Naive thymus-derived CD4-positive, alpha-beta T cell (primary cell): ENCODE data around the gene COL5A3. TPM values are rescaled to one million over a fixed set of nuclear protein-coding genes. Genes with fewer than 3 reads are reported as not detected.
"Not testable (repeated sequence)": the region's sequence is repeated elsewhere in the genome, so short reads cannot be mapped to it uniquely, and the experiment has no call there.

Experiments
- ATAC-seq: fragments of 150-1000 bp; cut with Tn5 transposase; 2 replicates; pipeline ENCODE4 v1.10.0; 2021; ENCODE audit warnings: mild to moderate bottlenecking, moderate library complexity
- CTCF ChIA-PET: fragments of 350-600 bp; sonication (Branson Sonifier 250); formaldehyde crosslinking; loops from one replicate; lab custom pipeline; 2021; ENCODE audit warnings: antibody characterized with exemption; lab: Charles Lee
- POLR2A ChIA-PET: fragments of 350-600 bp; sonication (Branson Sonifier 250); formaldehyde crosslinking; loops from one replicate; lab custom pipeline; 2021; ENCODE audit warnings: antibody characterized with exemption, inconsistent platforms; lab: Charles Lee
- DNase-seq, 9 donors: peaks; one replicate each; pipeline versions ENCODE4 v3.0.0 to v3.0.0-alpha.2; 2020 to 2022; ENCODE audit warnings: mixed read lengths in 1 of 9
- H3K27ac ChIP-seq: one replicate; pipeline ENCODE4 v1.7.0; 2013; ENCODE audit warnings: mild to moderate bottlenecking, low read depth, low read length, moderate library complexity
- H3K27me3 ChIP-seq, 2 donors: one replicate each; pipeline ENCODE4 v1.7.0; 2013; ENCODE audit warnings: low read length in 2 of 2, mild to moderate bottlenecking in 2 of 2, moderate library complexity in 2 of 2; ENCODE audit not compliant: control insufficient read depth in 2 of 2, insufficient read depth in 2 of 2
- H3K36me3 ChIP-seq, 3 experiments: 1 replicate in 2 of 3; 2 replicates in 1 of 3; pipeline ENCODE4 v1.7.0; 2013; ENCODE audit warnings: low read length in 3 of 3, mild to moderate bottlenecking in 3 of 3, moderate library complexity in 1 of 3; ENCODE audit not compliant: insufficient read depth in 3 of 3, control insufficient read depth in 2 of 3
- H3K4me1 ChIP-seq, 2 donors: one replicate each; pipeline ENCODE4 v1.7.0; 2013; ENCODE audit warnings: low read length in 2 of 2, mild to moderate bottlenecking in 2 of 2, moderate library complexity in 1 of 2; ENCODE audit not compliant: control insufficient read depth in 2 of 2, insufficient read depth in 2 of 2
- H3K4me3 ChIP-seq: 2 replicates; pipeline ENCODE4 v1.7.0; 2013; ENCODE audit warnings: mild to moderate bottlenecking, low read length
- H3K9me3 ChIP-seq, 3 experiments: 1 replicate in 2 of 3; 2 replicates in 1 of 3; pipeline ENCODE4 v1.7.0; 2013; ENCODE audit warnings: low read length in 3 of 3; ENCODE audit not compliant: control insufficient read depth in 2 of 3
- H3K27ac Mint-ChIP-seq, 9 donors: one replicate each; pipeline ENCODE4 v1.8.0; 2020 to 2022; ENCODE audit warnings: mixed read lengths in 9 of 9, mild to moderate bottlenecking in 8 of 9, moderate library complexity in 5 of 9, inconsistent platforms in 2 of 9
- H3K27me3 Mint-ChIP-seq, 5 donors: one replicate each; pipeline ENCODE4 v1.8.0; 2021 to 2022; ENCODE audit warnings: mixed read lengths in 5 of 5, mild to moderate bottlenecking in 1 of 5
- H3K36me3 Mint-ChIP-seq, 5 donors: one replicate each; pipeline ENCODE4 v1.8.0; 2020 to 2022; ENCODE audit warnings: mixed read lengths in 5 of 5, mild to moderate bottlenecking in 3 of 5, inconsistent platforms in 1 of 5
- H3K4me1 Mint-ChIP-seq, 7 donors: one replicate each; pipeline ENCODE4 v1.8.0; 2020 to 2022; ENCODE audit warnings: mixed read lengths in 7 of 7, mild to moderate bottlenecking in 3 of 7, inconsistent platforms in 1 of 7
- H3K4me3 Mint-ChIP-seq, 10 donors: one replicate each; pipeline ENCODE4 v1.8.0; 2020 to 2022; ENCODE audit warnings: mild to moderate bottlenecking in 10 of 10, mixed read lengths in 10 of 10, moderate library complexity in 6 of 10, inconsistent platforms in 2 of 10
- H3K9me3 Mint-ChIP-seq, 11 donors: one replicate each; pipeline ENCODE4 v1.8.0; 2020 to 2022; ENCODE audit warnings: mixed read lengths in 11 of 11, mild to moderate bottlenecking in 4 of 11, inconsistent platforms in 1 of 11, moderate library complexity in 1 of 11
- intact Hi-C, 2 donors: fragments of 100-400 bp; cut with micrococcal nuclease; formaldehyde crosslinking; loops; one replicate each; pipeline ENCODE4 v1.15.1; 2023
- polyA plus RNA-seq, 2 donors: library from polyadenylated mRNA; unstranded; fragments of 300-500 nt; fragmentation: Illumina TruSeq; gene quantifications; one replicate each; pipeline ENCODE4 v1.2.3, GENCODE V29; 2021
- total RNA-seq, 6 experiments: library from RNA in 5 of 6; stranded (reverse) in 5 of 6; gene quantifications; 1 replicate in 5 of 6; 2 replicates in 1 of 6; pipeline ENCODE4 v1.2.3 and lab custom pipeline; 2021 to 2026

COL5A3 gene
- total and polyA plus RNA-seq, 7 experiments from 2014 or later: 0.05 to 1.9 (median 0.09) TPM; not detected in 3

DNA sequence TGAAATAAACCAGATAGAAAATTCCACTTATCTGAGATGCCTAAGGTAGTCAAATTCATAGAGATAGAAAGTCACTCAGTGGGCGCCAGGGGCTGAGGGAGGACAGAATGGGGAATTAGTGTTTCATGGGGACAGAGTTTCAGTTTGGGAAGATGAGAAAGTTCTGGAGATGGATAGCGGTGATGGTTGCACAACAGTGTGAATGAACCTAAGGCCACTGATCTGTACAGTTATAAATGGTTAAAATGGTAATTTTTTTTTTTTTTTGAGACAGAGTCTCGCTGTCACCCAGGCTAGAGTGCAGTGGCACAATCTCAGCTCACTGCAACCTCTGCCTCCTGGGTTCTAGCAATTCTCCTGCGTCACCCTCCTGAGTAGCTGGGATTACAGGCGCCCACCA is 12.8 kb upstream of the COL5A3 start:
- H3K9me3 ChIP-seq, H3K4me3 Mint-ChIP-seq, H3K27ac Mint-ChIP-seq, H3K36me3 Mint-ChIP-seq, H3K4me1 ChIP-seq, H3K4me3 ChIP-seq, POLR2A ChIA-PET, H3K27ac ChIP-seq, H3K9me3 Mint-ChIP-seq, H3K36me3 ChIP-seq, ATAC-seq, H3K27me3 ChIP-seq, DNase-seq, H3K4me1 Mint-ChIP-seq: not testable (repeated sequence)
- intact Hi-C loops: loop anchor here in 1 of 2 donors (10.0 kb wide), 1 partner anchor 888 kb away; no protein-coding TSS in a partner anchor
- peaks cover 5 to 29% (median 10%) of the 10 kb centered on the region in 5 donors for H3K27me3 Mint-ChIP-seq
- CTCF ChIA-PET: interaction anchor here (0.6 kb wide), 1 partner anchor 11 kb away, joined by 3 read pairs; no protein-coding TSS in a partner anchor

DNA sequence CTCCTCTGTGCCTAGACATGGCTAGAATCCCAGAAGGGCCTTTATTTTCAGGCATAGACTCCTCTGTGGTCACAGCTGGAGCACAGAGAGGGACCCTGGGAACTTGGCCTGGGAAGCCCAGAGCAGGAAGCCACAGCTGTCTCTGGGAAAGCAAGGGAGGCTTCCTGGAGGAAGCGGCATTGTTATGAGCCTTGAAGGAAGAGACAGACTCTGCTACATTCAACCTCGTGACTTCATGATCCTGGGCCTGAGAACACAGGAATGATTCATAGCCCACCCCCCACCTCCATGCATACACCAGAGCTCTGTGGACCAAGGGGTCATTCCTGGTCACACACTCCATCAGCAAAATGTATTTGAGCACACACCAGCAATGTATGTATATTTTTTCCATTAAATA is 11.6 kb upstream of the COL5A3 start:
- Mint-ChIP-seq H3K36me3 (no peaks in the 10 kb centered on the region), H3K9me3 (no peaks in the 10 kb centered on the region), H3K27me3 (peaks cover 4 to 24% (median 8%) of the 10 kb centered on the region in 5 donors), H3K4me3 (no peak overlapping the region), H3K27ac (no peak overlapping the region), H3K4me1 (no peaks in the 10 kb centered on the region)
- DNase-seq: no peak
- ChIA-PET POLR2A (interaction anchor here (0.6 kb wide), 1 partner anchor 57 kb away, joined by 9 read pairs; no protein-coding TSS in a partner anchor), CTCF (interaction anchor here (0.7 kb wide), 1 partner anchor 46 kb away, joined by 6 read pairs; no protein-coding TSS in a partner anchor)
- no peak for ATAC-seq
- Histone ChIP-seq H3K4me3 (no peak overlapping the region), H3K4me1 (no peaks in the 10 kb centered on the region), H3K27me3 (no peaks in the 10 kb centered on the region), H3K36me3 (no peaks in the 10 kb centered on the region), H3K27ac (no peak overlapping the region), H3K9me3 (no peaks in the 10 kb centered on the region)
- intact Hi-C loops: loop anchor here in 1 of 2 donors (10.0 kb wide), 1 partner anchor 887 kb away; no protein-coding TSS in a partner anchor

DNA sequence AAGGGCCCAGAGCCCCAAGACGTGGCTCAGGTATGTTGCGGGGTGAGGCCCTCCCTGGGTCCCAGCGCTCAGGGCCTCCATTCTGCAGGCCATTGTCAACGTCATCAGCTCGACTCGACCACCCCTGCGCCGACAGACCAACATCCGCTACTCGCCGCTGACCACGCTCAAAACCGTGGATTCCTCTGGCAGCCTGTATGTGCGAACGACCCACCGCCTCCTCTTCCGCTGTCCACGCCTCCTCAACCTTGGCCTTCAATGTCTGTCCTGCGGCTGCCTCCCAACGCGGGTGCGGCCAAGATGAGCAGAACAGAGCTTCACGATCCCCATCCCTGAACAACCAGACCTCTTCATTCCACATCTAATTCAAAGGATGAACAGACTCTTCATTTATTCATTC is 11.1 kb upstream of the COL5A3 start:
- H3K36me3 Mint-ChIP-seq: no peaks in the 10 kb centered on the region
- no peak overlapping the region for H3K27ac ChIP-seq
- ATAC-seq (no peak), DNase-seq (no peak)
- H3K27ac Mint-ChIP-seq: no peak overlapping the region
- H3K4me3 ChIP-seq: no peak overlapping the region
- H3K9me3 Mint-ChIP-seq: peaks cover 0 to 2% (median 0%) of the 10 kb centered on the region in 11 donors
- H3K4me1 ChIP-seq: no peaks in the 10 kb centered on the region
- peaks cover 0 to 20% (median 9%) of the 10 kb centered on the region in 5 donors for H3K27me3 Mint-ChIP-seq
- H3K36me3 ChIP-seq: no peaks in the 10 kb centered on the region
- intact Hi-C loops: loop anchor here in 1 of 2 donors (10.0 kb wide), 1 partner anchor 887 kb away; no protein-coding TSS in a partner anchor
- POLR2A ChIA-PET: interaction anchor here (0.6 kb wide), 1 partner anchor 57 kb away, joined by 9 read pairs; no protein-coding TSS in a partner anchor
- H3K27me3 ChIP-seq: no peaks in the 10 kb centered on the region
- H3K9me3 ChIP-seq: no peaks in the 10 kb centered on the region
- H3K4me3 Mint-ChIP-seq: no peak overlapping the region
- no peaks in the 10 kb centered on the region for H3K4me1 Mint-ChIP-seq
- CTCF ChIA-PET: no interaction called here

GRCh38 chr19:10020851-10021250 is 10.5 kb upstream of the COL5A3 start:
- H3K9me3 Mint-ChIP-seq: peaks cover 0 to 2% (median 0%) of the 10 kb centered on the region in 11 donors
- Histone ChIP-seq H3K4me1 (no peaks in the 10 kb centered on the region), H3K36me3 (no peaks in the 10 kb centered on the region), H3K9me3 (no peaks in the 10 kb centered on the region), H3K27me3 (no peaks in the 10 kb centered on the region), H3K27ac (no peak overlapping the region), H3K4me3 (no peak overlapping the region)
- ChIA-PET CTCF (no interaction called here), POLR2A (no interaction called here)
- no peak overlapping the region for H3K27ac Mint-ChIP-seq
- H3K36me3 Mint-ChIP-seq: no peaks in the 10 kb centered on the region
- peaks cover 0 to 14% (median 9%) of the 10 kb centered on the region in 5 donors for H3K27me3 Mint-ChIP-seq
- intact Hi-C loops: loop anchor here in 1 of 2 donors (10.0 kb wide), 1 partner anchor 886 kb away; no protein-coding TSS in a partner anchor
- DNase-seq: no peak
- H3K4me3 Mint-ChIP-seq: no peak overlapping the region
- H3K4me1 Mint-ChIP-seq: no peaks in the 10 kb centered on the region
- ATAC-seq: no peak

DNA sequence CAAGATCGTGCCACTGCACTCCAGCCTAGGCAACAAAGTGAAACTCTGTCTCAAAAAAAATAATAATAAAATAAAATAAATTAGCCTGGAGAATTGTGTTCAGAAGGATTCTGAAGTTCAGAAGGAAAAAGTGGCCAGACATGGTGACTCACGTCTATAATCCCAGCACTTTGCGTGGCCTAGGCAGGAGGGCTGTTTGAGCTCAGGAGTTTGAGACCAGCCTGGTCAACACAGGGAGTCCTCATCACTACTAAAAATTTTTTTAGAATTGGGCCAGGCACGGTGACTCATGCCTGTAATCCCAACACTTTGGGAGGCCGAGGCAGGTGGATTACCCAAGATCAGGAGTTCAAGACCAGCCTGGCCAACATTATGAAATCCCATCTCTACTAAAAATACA is 8.9 kb upstream of the COL5A3 start:
- POLR2A ChIA-PET: no interaction called here
- no peaks in the 10 kb centered on the region for H3K36me3 Mint-ChIP-seq
- intact Hi-C loops: no loop called here

GRCh38 chr19:10018786-10019185 is 8.5 kb upstream of the COL5A3 start:
- DNase-seq (no peak), ATAC-seq (no peak)
- CTCF ChIA-PET: no interaction called here
- peaks cover 0 to 2% (median 0%) of the 10 kb centered on the region in 11 donors for H3K9me3 Mint-ChIP-seq
- H3K27me3 Mint-ChIP-seq: peaks cover 3 to 17% (median 6%) of the 10 kb centered on the region in 5 donors
- H3K4me1 Mint-ChIP-seq: no peaks in the 10 kb centered on the region
- H3K4me3 Mint-ChIP-seq: no peak overlapping the region
- Histone ChIP-seq H3K27ac (no peak overlapping the region), H3K9me3 (no peaks in the 10 kb centered on the region), H3K27me3 (no peaks in the 10 kb centered on the region), H3K4me3 (no peak overlapping the region), H3K4me1 (no peaks in the 10 kb centered on the region), H3K36me3 (no peaks in the 10 kb centered on the region)
- H3K27ac Mint-ChIP-seq: no peak overlapping the region
- intact Hi-C loops: no loop called here
- POLR2A ChIA-PET: no interaction called here
- H3K36me3 Mint-ChIP-seq: no peaks in the 10 kb centered on the region

More for the DNA sequence above, 8.9 kb upstream of the COL5A3 start:
- H3K27me3 Mint-ChIP-seq: peaks cover under 1 to 14% (median 6%) of the 10 kb centered on the region in 5 donors
- Histone ChIP-seq H3K27ac (no peak overlapping the region), H3K36me3 (no peaks in the 10 kb centered on the region), H3K27me3 (no peaks in the 10 kb centered on the region), H3K9me3 (no peaks in the 10 kb centered on the region), H3K4me3 (no peak overlapping the region), H3K4me1 (no peaks in the 10 kb centered on the region)
- ATAC-seq (no peak), DNase-seq (no peak)
- CTCF ChIA-PET: no interaction called here
- no peaks in the 10 kb centered on the region for H3K4me1 Mint-ChIP-seq
- H3K27ac Mint-ChIP-seq: no peak overlapping the region
- peaks cover 0 to 2% (median 0%) of the 10 kb centered on the region in 11 donors for H3K9me3 Mint-ChIP-seq
- H3K4me3 Mint-ChIP-seq: no peak overlapping the region

DNA sequence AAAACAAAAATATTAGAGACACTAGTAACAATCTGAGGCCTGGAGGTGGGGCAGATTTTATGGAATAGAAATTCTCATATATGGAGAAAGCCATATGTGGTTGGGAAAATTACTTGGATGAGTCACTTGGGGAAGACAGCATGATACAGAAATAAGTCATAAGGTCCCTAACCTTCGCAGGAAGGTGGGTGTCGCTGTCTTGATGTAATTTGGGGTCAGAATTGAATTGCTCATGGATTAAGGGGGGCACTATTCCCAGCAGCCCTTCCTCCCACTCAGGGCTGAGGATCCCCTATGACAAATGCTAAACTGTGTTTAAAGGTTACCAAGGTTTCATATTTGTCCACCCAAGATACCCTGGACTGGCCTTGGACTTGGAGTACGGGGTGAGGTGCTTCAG is 8.0 kb upstream of the COL5A3 start:
- no peak for ATAC-seq
- no peak overlapping the region for H3K4me3 ChIP-seq
- POLR2A ChIA-PET: no interaction called here

More for the DNA sequence above, 8.0 kb upstream of the COL5A3 start:
- Mint-ChIP-seq H3K27me3 (peaks cover 4 to 23% (median 10%) of the 10 kb centered on the region in 5 donors), H3K27ac (no peak overlapping the region), H3K4me3 (no peak overlapping the region), H3K36me3 (no peaks in the 10 kb centered on the region), H3K9me3 (peaks cover 0 to 2% (median 0%) of the 10 kb centered on the region in 11 donors), H3K4me1 (no peaks in the 10 kb centered on the region)
- CTCF ChIA-PET: no interaction called here
- H3K27ac ChIP-seq: no peak overlapping the region
- H3K9me3 ChIP-seq: no peaks in the 10 kb centered on the region
- no peak for DNase-seq
- intact Hi-C loops: no loop called here
- H3K4me1 ChIP-seq: no peaks in the 10 kb centered on the region
- no peaks in the 10 kb centered on the region for H3K27me3 ChIP-seq
- H3K36me3 ChIP-seq: no peaks in the 10 kb centered on the region
